Endothelial cell of umbilical vein (primary cell): ENCODE data around the gene UBASH3B. TPM values are rescaled to one million over a fixed set of nuclear protein-coding genes. Genes with fewer than 3 reads are reported as not detected.

Source experiments
- BruUV-seq: library from RNA; stranded (reverse); fragments of 400-500 nt; replicated peaks from 2 replicates; lab custom pipeline; 2021; lab: Mats Ljungman, UMichigan
- CTCF ChIA-PET: fragments of 300-600, 350-600 bp; sonication (Branson Sonifier 250); formaldehyde crosslinking; loops from one replicate; lab custom pipeline; 2021; ENCODE audit warnings: antibody characterized with exemption, inconsistent platforms; lab: Charles Lee
- POLR2A ChIA-PET: fragments of 300-600, 350-600 bp; sonication (Branson Sonifier 250); formaldehyde crosslinking; loops from one replicate; lab custom pipeline; 2021; ENCODE audit warnings: antibody characterized with exemption, inconsistent platforms; lab: Charles Lee
- DNase-seq: peaks from one replicate; pipeline ENCODE4 v3.0.0-alpha.2; 2011; ENCODE audit warnings: low read depth, low spot score
- FAIRE-seq: peaks from 2 replicates; lab custom pipeline; 2011; peaks lifted over from hg19 to GRCh38; lab: Jason Lieb, UNC
- H2AFZ ChIP-seq: 2 replicates; pipeline ENCODE4 v1.6.0; 2012; ENCODE audit warnings: low read depth, low read length, control low read depth, inconsistent platforms
- H3K27ac ChIP-seq: 2 replicates; pipeline ENCODE4 v1.5.1; 2011; ENCODE audit warnings: low read depth, mild to moderate bottlenecking, control low read depth, low read length, moderate library complexity; ENCODE audit not compliant: insufficient read depth
- H3K27me3 ChIP-seq, 2 experiments: 2 replicates each; pipeline versions ENCODE4 v1.6.0 to v1.6.1; 2011; ENCODE audit warnings: low read length in 2 of 2, mixed read lengths in 1 of 2; ENCODE audit not compliant: control insufficient read depth in 2 of 2, insufficient read depth in 2 of 2
- H3K36me3 ChIP-seq, 2 experiments: 2 replicates in 1 of 2; 3 replicates in 1 of 2; pipeline ENCODE4 v1.5.1; 2011; ENCODE audit warnings: low read length in 2 of 2, mild to moderate bottlenecking in 1 of 2, moderate library complexity in 1 of 2; ENCODE audit not compliant: control insufficient read depth in 2 of 2, insufficient read depth in 2 of 2; ENCODE audit errors: extremely low read depth in 1 of 2
- H3K4me1 ChIP-seq: 3 replicates; pipeline ENCODE4 v1.5.1; 2011; ENCODE audit warnings: mild to moderate bottlenecking, low read length; ENCODE audit not compliant: control insufficient read depth, insufficient read depth; ENCODE audit errors: extremely low read depth
- H3K4me2 ChIP-seq: 2 replicates; pipeline ENCODE4 v1.6.1; 2011; ENCODE audit warnings: low read length, control low read depth, mixed read lengths; ENCODE audit not compliant: insufficient read depth
- H3K4me3 ChIP-seq, 3 experiments: fragments of 200-600 bp in 1 of 3; sonication (generic), shearing (Covaris generic) in 1 of 3; replicated peaks in 1 of 3; 2 replicates each; pipeline ENCODE4 v1.5.1; 2011 to 2016; ENCODE audit warnings: control low read depth in 3 of 3, low read length in 3 of 3, mild to moderate bottlenecking in 2 of 3, inconsistent platforms in 1 of 3, low read depth in 1 of 3, moderate library complexity in 1 of 3; ENCODE audit not compliant: insufficient read depth in 1 of 3
- H3K79me2 ChIP-seq: 2 replicates; pipeline ENCODE4 v1.6.0; 2012; ENCODE audit warnings: low read length, inconsistent platforms; ENCODE audit not compliant: control insufficient read depth, insufficient read depth
- H3K9ac ChIP-seq: replicated peaks from 2 replicates; pipeline ENCODE3; 2011; ENCODE audit warnings: low read length, control low read depth; ENCODE audit not compliant: insufficient read depth; ENCODE audit errors: extremely low read depth
- H3K9me1 ChIP-seq: replicated peaks from 3 replicates; pipeline ENCODE4 v1.6.0; 2011; ENCODE audit warnings: mild to moderate bottlenecking, low read length; ENCODE audit not compliant: control insufficient read depth, insufficient read depth; ENCODE audit errors: extremely low read depth
- H3K9me3 ChIP-seq: replicated peaks from 2 replicates; pipeline ENCODE4 v1.5.1; 2012; ENCODE audit warnings: low read length, inconsistent platforms; ENCODE audit not compliant: control insufficient read depth, insufficient read depth
- H4K20me1 ChIP-seq: replicated peaks from 2 replicates; pipeline ENCODE3; 2011; ENCODE audit warnings: mild to moderate bottlenecking, low read length; ENCODE audit not compliant: control insufficient read depth, insufficient read depth; ENCODE audit errors: extremely low read depth
- EZH2 ChIP-seq: IDR thresholded peaks from 2 replicates; pipeline ENCODE4 v1.6.1; 2012; ENCODE audit warnings: borderline replicate concordance, low read depth, mild to moderate bottlenecking, moderate library complexity, low read length, inconsistent platforms; ENCODE audit not compliant: severe bottlenecking
- FOS ChIP-seq: IDR thresholded peaks from 2 replicates; pipeline ENCODE4 v1.6.1; 2011; ENCODE audit warnings: mild to moderate bottlenecking, low read length, moderate library complexity, borderline replicate concordance; ENCODE audit not compliant: insufficient read depth
- GATA2 ChIP-seq: IDR thresholded peaks from 2 replicates; pipeline ENCODE4 v1.7.0; 2011; ENCODE audit warnings: low read depth, mild to moderate bottlenecking, moderate library complexity, mixed read lengths, low read length; ENCODE audit not compliant: insufficient read length, insufficient read depth
- JUN ChIP-seq: IDR thresholded peaks from 2 replicates; pipeline ENCODE4 v1.6.1; 2011; ENCODE audit warnings: borderline replicate concordance, low read depth; ENCODE audit not compliant: insufficient read length, insufficient read depth
- MYC ChIP-seq: IDR thresholded peaks from one replicate; pipeline ENCODE4 v1.6.1; 2011; ENCODE audit warnings: mild to moderate bottlenecking, low read depth, low read length
- POLR2A ChIP-seq: IDR thresholded peaks from 2 replicates; pipeline ENCODE4 v1.6.1; 2012; ENCODE audit warnings: low read depth, mild to moderate bottlenecking, control low read depth, low read length
- POLR2AphosphoS5 ChIP-seq: IDR thresholded peaks from 2 replicates; pipeline ENCODE4 v1.6.1; 2012; ENCODE audit warnings: low read depth, mild to moderate bottlenecking, control low read depth, low read length, moderate library complexity; ENCODE audit not compliant: insufficient read depth
- dilution Hi-C: fragments of 300-500 bp; cut with MboI; formaldehyde crosslinking; loops from one replicate; pipeline ENCODE4 v1.15.0; 2019; ENCODE audit warnings: low sequenced_read_pairs; ENCODE audit not compliant: extremely low pct_ligation_motif_present
- intact Hi-C: fragments of 100-400 bp; cut with micrococcal nuclease; formaldehyde crosslinking; loops from one replicate; pipeline ENCODE4 v1.10.0; 2022
- polyA plus RNA-seq, 4 experiments: library from polyadenylated mRNA; depleted of rRNA in 3 of 4; stranded (reverse) in 3 of 4; unstranded in 1 of 4; fragments of >200 nt; gene quantifications; 2 replicates each; pipeline versions ENCODE4 v1.2.1 to v1.2.3, GENCODE V29; 2011 to 2012; ENCODE audit warnings: missing spikeins in 1 of 4
- total RNA-seq: library from RNA; stranded (reverse); gene quantifications from 2 replicates; pipeline ENCODE4 v1.2.3, GENCODE V29; 2021
- TF ChIP-seq, protein P1 (sequence below), 2 donors: IDR thresholded peaks; 1 replicate in 1 of 2; 2 replicates in 1 of 2; pipeline ENCODE4 v1.5.1; 2011; ENCODE audit warnings: low read length in 2 of 2, mild to moderate bottlenecking in 2 of 2, moderate library complexity in 2 of 2, control low read depth in 1 of 2, inconsistent platforms in 1 of 2, low read depth in 1 of 2; ENCODE audit not compliant: insufficient read depth in 1 of 2; ENCODE audit errors: extremely low read depth in 1 of 2
- TF ChIP-seq, protein P2 (sequence below): IDR thresholded peaks from 2 replicates; pipeline ENCODE4 v1.6.1; 2011; ENCODE audit not compliant: insufficient read depth, insufficient read length

The UBASH3B gene
- total and polyA plus RNA-seq, 2 donors (not counting 3 experiments of a cell fraction or from before 2014, with no cell fraction given) = 23.7 to 38.1 TPM

GRCh38 chr11:122711831-122712381 lies 56.4 kb downstream of the UBASH3B start:
- H3K4me1 ChIP-seq = peaks cover 35% of the 10 kb centered on the region
- no peaks in the 10 kb centered on the region for H3K9me1 ChIP-seq
- POLR2A ChIA-PET = interaction anchor here (0.7 to 1.6 kb wide), 7 partner anchors 20 to 344 kb away, joined by 3 to 5 read pairs (median 5); partner anchors contain the start of gene UBASH3B
- H3K79me2 ChIP-seq = peaks cover 2% of the 10 kb centered on the region
- intact Hi-C loops (loop anchor here (1.0 to 2.0 kb wide), 8 partner anchors 9 to 79 kb away; no protein-coding TSS in a partner anchor), dilution Hi-C loops (no loop called here)
- CTCF ChIA-PET = interaction anchor here (0.6 to 3.3 kb wide), 35 partner anchors 11 to 141 kb away, joined by 3 to 76 read pairs (median 6); partner anchors contain the start of gene UBASH3B
- H3K4me2 ChIP-seq = peak overlapping the region; percentile 60
- H3K27ac ChIP-seq = peak overlapping the region; percentile 48
- BruUV-seq = no TSS peak
- TF ChIP-seq JUN (no peak), FOS (peak; percentile 45), POLR2AphosphoS5 (peak; percentile 34), EZH2 (no peak), MYC (no peak), POLR2A (peak; percentile 61), GATA2 (peak; percentile 21)
- TF ChIP-seq, protein P1, sequence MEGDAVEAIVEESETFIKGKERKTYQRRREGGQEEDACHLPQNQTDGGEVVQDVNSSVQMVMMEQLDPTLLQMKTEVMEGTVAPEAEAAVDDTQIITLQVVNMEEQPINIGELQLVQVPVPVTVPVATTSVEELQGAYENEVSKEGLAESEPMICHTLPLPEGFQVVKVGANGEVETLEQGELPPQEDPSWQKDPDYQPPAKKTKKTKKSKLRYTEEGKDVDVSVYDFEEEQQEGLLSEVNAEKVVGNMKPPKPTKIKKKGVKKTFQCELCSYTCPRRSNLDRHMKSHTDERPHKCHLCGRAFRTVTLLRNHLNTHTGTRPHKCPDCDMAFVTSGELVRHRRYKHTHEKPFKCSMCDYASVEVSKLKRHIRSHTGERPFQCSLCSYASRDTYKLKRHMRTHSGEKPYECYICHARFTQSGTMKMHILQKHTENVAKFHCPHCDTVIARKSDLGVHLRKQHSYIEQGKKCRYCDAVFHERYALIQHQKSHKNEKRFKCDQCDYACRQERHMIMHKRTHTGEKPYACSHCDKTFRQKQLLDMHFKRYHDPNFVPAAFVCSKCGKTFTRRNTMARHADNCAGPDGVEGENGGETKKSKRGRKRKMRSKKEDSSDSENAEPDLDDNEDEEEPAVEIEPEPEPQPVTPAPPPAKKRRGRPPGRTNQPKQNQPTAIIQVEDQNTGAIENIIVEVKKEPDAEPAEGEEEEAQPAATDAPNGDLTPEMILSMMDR (IDR thresholded peaks at IDR 0.05; ENCODE audit: extremely low read depth in 1 of 2, insufficient read depth in 1 of 2, low read depth in 1 of 2, low read length in 2 of 2) = peak; percentile 37 to 42
- TF ChIP-seq, protein P2, sequence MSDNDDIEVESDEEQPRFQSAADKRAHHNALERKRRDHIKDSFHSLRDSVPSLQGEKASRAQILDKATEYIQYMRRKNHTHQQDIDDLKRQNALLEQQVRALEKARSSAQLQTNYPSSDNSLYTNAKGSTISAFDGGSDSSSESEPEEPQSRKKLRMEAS = no peak
- FAIRE-seq (peak; percentile 91), DNase-seq (peak; percentile 98)
- H4K20me1 ChIP-seq = no peaks in the 10 kb centered on the region
- no peaks in the 10 kb centered on the region for H3K27me3 ChIP-seq
- peak overlapping the region; percentile 8 for H2AFZ ChIP-seq
- no peaks in the 10 kb centered on the region for H3K36me3 ChIP-seq
- H3K9me3 ChIP-seq = no peaks in the 10 kb centered on the region
- H3K9ac ChIP-seq = peak overlapping the region; percentile 32
- no peak overlapping the region for H3K4me3 ChIP-seq
